IPS DF 4.7 (cell line): ENCODE data around the gene HIVEP3.

Source experiments
- DNase-seq: peaks from one replicate; pipeline ENCODE4 v3.0.0-alpha.2; 2013; ENCODE audit warnings: low spot score; ENCODE audit errors: extremely low read depth

HIVEP3 gene

DNA sequence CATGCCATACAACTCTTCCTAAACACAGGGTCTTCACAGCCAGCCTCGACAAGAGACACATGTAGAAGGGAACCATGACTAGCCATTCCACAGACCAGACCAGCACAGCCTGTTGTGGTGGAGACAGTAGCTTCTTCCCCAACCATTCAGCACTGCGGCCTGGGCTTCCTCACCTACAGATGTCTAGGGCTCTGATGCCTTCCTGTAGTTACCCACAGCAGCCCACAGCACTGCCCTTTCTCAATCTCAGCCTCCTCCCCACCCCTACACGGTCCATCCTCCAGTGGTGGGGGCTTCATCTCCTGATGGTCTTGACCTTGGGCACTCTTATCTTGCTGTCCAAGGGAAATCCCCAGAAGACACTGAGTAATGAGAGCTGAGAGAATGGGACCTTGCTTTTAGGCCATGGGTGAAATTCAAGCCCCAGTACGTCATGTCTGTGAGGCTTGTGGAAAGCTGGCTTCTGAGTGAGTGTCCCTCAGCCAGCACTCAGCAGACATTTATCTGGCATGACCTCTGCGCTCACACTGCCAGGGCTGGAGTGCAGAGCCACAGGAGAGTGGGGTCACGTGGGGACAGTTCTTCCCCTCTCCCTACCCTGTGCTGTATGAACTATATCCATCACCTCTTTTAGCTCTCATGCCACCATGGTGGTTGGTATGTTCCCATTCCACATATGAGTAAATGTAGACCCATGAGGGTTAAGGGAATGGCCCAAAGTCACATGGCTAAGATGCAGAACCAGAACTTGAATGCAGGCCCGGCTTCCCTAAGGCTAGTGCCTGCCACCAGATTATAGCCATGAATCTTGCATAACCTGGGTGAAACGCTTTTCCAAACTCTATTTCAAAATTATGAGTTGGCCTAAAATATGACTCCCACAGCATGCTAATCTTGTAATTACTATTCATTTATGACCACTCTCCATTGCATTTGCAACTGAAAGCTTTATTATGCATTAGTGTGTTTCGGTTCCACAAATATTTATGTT is 104.7 kb downstream of the HIVEP3 start:
- no peak for DNase-seq

DNA sequence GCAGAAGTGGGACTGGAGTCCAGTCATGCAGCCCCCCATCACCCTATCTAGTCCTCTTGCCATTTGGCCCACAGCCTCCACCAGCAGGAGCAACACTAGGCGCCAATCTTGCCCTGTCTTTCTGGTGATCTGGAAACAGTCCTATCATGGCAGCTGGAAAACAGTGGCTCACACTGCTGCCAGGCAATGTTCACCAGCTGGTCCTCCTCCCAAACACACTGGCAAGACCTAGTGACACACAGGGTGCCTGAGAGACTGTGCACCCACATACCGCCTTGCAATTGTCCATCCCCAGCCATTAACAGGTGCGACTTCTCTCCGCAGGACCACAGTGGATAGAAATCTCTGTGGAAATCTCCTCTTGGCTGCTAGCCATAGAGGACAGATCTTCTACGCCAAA is 105.5 kb downstream of the HIVEP3 start:
- no peak for DNase-seq

- DNase-seq: no peak
Measured at GRCh38 chr1:41812453-41812852, 106.3 kb downstream of the HIVEP3 start.

GRCh38 chr1:41812051-41812450 is 106.7 kb downstream of the HIVEP3 start:
- peak; percentile 33 for DNase-seq

DNA sequence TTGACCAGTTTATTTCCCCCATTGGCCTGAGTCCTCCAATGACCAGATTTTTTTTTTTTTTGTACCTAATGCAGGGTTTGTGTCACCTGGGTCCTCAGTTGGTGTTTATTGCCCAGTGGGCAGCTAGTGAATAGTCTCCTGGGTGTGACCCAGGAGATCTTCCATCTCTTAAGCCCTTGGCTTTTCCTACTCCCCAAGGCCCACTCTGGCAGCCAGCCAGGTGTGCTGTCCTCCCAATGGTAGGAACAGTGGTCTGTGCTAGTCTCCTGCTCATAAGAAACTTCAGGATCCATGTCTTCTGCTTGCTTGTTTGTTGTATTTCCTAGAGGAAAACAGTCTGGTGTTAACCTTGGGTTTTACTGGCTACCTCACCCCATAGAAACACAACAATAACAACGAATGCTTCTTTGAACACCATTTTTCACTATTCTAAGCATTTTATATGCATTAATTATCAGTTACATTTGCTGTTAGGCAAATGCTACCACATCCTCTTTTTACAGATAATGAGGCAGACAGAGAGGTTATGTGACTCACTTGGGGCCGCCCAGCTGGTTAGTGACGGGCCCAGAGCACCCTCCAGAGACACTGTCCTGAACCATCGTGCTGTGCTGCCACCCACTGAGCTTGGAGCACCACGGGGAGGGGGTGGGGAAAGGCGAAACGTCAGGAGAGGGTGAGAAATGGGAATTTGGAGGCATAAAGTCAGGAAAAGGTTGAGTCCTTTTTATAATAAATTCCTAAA is 107.5 kb downstream of the HIVEP3 start:
- no peak for DNase-seq

DNA sequence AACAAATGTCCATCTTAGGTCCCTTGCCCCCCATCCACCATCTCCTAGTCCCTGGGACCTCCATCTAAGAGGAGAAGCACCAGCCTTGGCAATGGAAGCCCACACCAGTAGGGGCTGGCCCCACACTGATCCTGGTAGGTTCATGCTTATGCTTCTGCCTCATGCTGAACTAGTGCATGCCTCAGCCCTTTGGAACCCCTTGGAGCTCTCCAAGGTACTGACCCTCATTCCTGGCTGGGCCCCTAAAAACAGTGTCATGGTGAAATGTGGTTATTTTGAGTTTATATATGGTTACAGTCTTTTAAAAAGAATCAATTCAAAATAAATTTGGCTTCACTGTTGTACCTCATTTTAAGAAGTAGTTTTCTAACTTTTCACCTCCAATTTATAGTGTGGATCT is 108.3 kb downstream of the HIVEP3 start:
- peak; percentile 16 for DNase-seq

DNA sequence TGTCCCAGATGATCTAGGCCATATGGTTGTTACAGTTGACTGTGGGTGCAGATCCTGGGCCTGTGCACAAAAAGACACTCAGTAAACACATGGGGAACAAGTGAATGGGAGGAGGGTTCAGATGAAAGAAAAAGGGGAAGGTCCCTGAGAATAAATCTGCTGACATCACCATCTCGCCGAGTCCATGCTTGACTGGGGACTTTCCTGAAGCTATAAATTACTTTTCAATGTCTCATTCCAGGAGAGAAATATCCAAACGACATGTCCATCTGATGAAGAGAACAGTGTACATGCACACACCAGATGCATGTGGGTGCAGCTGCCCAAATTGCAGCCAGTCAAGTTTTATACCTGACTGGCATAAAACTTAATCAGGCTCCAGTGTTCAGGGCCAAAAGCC is 109.0 kb downstream of the HIVEP3 start:
- no peak for DNase-seq

- DNase-seq: no peak
Measured at GRCh38 chr1:41807390-41807789, 111.3 kb downstream of the HIVEP3 start.

DNA sequence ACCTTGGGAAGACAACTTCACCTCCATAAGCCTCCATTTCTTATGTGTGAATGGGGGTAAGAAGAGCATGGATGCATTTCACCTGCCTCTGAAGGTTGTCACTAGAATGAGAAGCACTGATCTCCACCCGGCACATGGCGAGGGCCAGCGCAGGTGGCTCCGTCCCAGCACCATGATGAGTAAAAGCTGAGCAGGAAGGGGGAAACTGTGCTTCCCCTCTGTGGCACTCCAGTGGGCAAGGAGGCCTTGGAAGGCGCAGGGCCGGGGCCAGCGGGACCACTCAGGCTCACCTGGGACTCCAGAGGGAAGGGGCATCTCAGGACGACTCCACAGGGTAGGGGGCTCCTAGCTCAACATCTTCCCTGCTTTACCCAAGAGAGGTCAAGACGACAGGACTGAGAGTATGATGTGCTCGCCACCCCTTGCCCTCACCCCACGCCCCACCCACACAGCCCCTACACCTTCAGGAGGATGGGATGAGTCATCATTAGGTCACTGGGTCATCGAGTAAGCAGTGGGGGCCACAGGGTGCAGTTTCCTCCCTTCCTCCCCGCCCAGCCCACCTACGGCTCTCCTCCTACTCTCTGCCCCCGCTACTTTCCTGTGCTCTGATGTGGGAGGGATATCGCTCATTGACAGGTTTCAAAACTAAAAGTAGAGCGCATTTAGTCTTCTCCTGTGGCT is 112.1 kb downstream of the HIVEP3 start:
- DNase-seq: no peak

GRCh38 chr1:41805771-41806471 is 112.8 kb downstream of the HIVEP3 start:
- DNase-seq: no peak

GRCh38 chr1:41804176-41804575 is 114.5 kb downstream of the HIVEP3 start:
- DNase-seq: no peak

- DNase-seq: no peak
Measured at GRCh38 chr1:41803656-41804055, 115.1 kb downstream of the HIVEP3 start.

GRCh38 chr1:41802532-41803501 is 115.9 kb downstream of the HIVEP3 start:
- DNase-seq: no peak

DNA sequence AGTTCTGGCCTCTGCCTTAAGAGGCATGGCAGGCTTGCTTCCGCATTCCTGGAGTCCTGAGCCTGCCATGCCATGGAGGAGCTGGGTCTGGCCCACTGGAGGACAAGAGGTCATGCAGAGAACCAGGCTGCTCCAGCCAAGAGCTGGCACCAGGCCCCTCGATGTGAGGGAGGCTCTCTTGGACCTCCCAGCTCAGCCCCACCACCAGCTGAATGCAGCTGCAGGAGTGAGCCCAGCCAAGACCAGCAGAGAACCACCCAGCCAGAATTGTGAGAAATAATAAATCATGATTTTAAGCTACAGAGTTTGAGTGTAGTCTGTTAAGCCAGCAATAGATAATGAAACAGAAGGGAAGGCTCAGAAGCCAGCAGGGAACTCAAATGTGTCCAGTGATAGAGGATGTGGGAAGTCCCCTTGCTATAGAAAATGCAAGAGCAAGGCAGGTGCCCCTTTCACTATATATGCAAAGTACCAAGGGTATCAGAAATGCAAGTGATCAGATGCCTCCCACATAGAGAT is 118.4 kb downstream of the HIVEP3 start:
- DNase-seq: no peak

- DNase-seq: no peak
Measured at GRCh38 chr1:41799723-41800122, 119.0 kb downstream of the HIVEP3 start.

DNA sequence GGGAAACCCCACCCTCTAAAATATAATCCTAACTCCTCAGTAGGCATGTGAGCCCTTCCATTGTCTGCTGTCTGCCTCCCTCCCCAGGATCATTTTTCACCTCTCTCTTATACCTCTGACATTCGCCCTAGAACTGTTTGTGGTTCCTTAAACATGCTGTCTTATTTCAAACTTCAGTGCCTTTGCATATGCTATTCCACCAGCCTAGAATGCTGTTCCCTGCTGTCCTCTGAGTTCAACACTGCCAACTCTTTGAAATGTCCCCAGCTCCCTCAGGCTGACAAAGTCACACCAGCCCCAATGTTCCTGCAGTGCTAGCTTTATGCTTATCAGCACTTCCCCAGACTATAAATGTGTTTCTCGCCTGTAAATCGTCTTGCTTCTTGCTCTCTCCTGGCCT is 119.5 kb downstream of the HIVEP3 start:
- no peak for DNase-seq

DNA sequence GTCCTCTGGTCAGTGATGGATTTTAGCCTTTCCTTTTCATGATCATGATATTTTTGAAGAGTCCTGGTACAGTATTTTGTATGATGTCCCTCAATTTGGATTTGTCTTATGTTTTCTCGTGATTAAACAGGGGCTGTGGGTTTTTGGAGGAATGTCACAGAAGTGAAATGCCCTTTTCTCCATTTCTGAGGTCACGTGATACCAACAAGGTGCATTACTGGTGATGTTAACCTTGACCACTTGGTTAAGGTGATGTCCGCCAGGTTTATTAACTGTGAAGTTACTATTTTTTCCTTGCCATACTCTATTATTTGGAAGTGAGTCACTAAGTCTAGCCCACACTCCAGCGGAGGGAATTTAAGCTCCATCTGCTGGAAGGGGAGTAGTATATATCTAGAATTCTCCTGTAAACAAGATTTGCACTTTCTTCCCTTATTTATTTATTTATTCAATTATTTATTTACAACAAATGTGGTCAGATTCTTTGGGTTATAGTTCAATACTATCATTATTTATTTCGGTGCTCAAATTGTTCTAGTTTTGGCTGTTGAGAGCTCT is 123.4 kb downstream of the HIVEP3 start:
- DNase-seq: no peak

GRCh38 chr1:41794031-41794430 is 124.7 kb downstream of the HIVEP3 start:
- no peak for DNase-seq

DNA sequence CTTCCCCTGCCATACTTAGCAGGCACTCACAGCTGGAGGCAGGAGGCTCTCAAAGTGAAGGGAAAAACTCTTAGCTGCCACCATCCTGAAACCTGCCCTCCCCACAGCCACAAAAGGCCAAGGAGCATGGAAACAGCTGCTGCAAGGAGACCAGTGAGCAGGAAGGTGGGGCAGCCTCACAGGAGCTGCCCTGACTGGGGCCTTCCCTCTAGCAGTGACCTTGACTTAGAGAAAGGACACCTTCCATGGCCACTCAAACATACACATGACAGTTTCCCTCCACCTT is 126.3 kb downstream of the HIVEP3 start:
- no peak for DNase-seq
